T-helper 1 cell treated with Interleukin-12 subunit alpha and Interleukin-12 subunit beta and Interleukin-4 antibody, amounts not matched to agents 30 μg/mL and 1 μg/mL, for 36 hours (primary cell): ENCODE data around the gene ARPIN.
"Not testable (repeated sequence)": the region's sequence is repeated elsewhere in the genome, so short reads cannot be mapped to it uniquely, and the experiment has no call there.

ENCODE experiments used
- H3K27ac Mint-ChIP-seq: one replicate; pipeline ENCODE4 v1.8.0; 2021; ENCODE audit warnings: mild to moderate bottlenecking, mixed read lengths
- H3K27me3 Mint-ChIP-seq: one replicate; pipeline ENCODE4 v1.8.0; 2021; ENCODE audit warnings: low read depth, mixed read lengths
- H3K36me3 Mint-ChIP-seq: one replicate; pipeline ENCODE4 v1.8.0; 2021; ENCODE audit warnings: low read depth, mixed read lengths
- H3K4me1 Mint-ChIP-seq: one replicate; pipeline ENCODE4 v1.8.0; 2021; ENCODE audit warnings: low read depth, mixed read lengths
- H3K4me3 Mint-ChIP-seq: one replicate; pipeline ENCODE4 v1.8.0; 2021; ENCODE audit warnings: mild to moderate bottlenecking, moderate library complexity, mixed read lengths
- H3K9me3 Mint-ChIP-seq: one replicate; pipeline ENCODE4 v1.8.0; 2021; ENCODE audit warnings: mixed read lengths

ARPIN gene

GRCh38 chr15:89876396-89877082 is 36.2 kb downstream of the ARPIN start:
- H3K27ac Mint-ChIP-seq, result no peak overlapping the region
- H3K4me3 Mint-ChIP-seq, result no peak overlapping the region
- H3K36me3 Mint-ChIP-seq, result peaks cover 19% of the 10 kb centered on the region

GRCh38 chr15:89875741-89876140 is 37.0 kb downstream of the ARPIN start:
- Mint-ChIP-seq H3K27me3 (no peaks in the 10 kb centered on the region), H3K36me3 (peaks cover 21% of the 10 kb centered on the region), H3K4me3 (no peak overlapping the region), H3K27ac (no peak overlapping the region), H3K4me1 (peaks cover 2% of the 10 kb centered on the region), H3K9me3 (no peaks in the 10 kb centered on the region)

More at GRCh38 chr15:89876396-89877082, 36.2 kb downstream of the ARPIN start:
- Mint-ChIP-seq H3K27me3 (no peaks in the 10 kb centered on the region), H3K9me3 (no peaks in the 10 kb centered on the region), H3K4me1 (peaks cover 2% of the 10 kb centered on the region)

- H3K27ac Mint-ChIP-seq, result no peak overlapping the region
- H3K36me3 Mint-ChIP-seq, result peaks cover 27% of the 10 kb centered on the region
- no peaks in the 10 kb centered on the region for H3K9me3 Mint-ChIP-seq
- no peaks in the 10 kb centered on the region for H3K27me3 Mint-ChIP-seq
- peaks cover 2% of the 10 kb centered on the region for H3K4me1 Mint-ChIP-seq
- H3K4me3 Mint-ChIP-seq, result no peak overlapping the region
Observed at GRCh38 chr15:89874926-89875564, 37.7 kb downstream of the ARPIN start.

- Mint-ChIP-seq H3K27ac (no peak overlapping the region), H3K4me1 (peaks cover 3% of the 10 kb centered on the region), H3K9me3 (no peaks in the 10 kb centered on the region), H3K27me3 (no peaks in the 10 kb centered on the region), H3K4me3 (no peak overlapping the region), H3K36me3 (peaks cover 22% of the 10 kb centered on the region)
Observed at GRCh38 chr15:89870688-89871288, 42.0 kb downstream of the ARPIN start.

GRCh38 chr15:89870006-89870405 is 42.7 kb downstream of the ARPIN start:
- peaks cover 20% of the 10 kb centered on the region for H3K36me3 Mint-ChIP-seq
- no peaks in the 10 kb centered on the region for H3K27me3 Mint-ChIP-seq
- no peak overlapping the region for H3K27ac Mint-ChIP-seq
- peaks cover 2% of the 10 kb centered on the region for H3K4me1 Mint-ChIP-seq
- no peak overlapping the region for H3K4me3 Mint-ChIP-seq
- no peaks in the 10 kb centered on the region for H3K9me3 Mint-ChIP-seq

GRCh38 chr15:89869490-89869889 is 43.3 kb downstream of the ARPIN start:
- not testable (repeated sequence) for H3K4me3 Mint-ChIP-seq, H3K27me3 Mint-ChIP-seq, H3K9me3 Mint-ChIP-seq, H3K27ac Mint-ChIP-seq, H3K4me1 Mint-ChIP-seq
- H3K36me3 Mint-ChIP-seq, result peaks cover 19% of the 10 kb centered on the region

- Mint-ChIP-seq H3K27ac (no peak overlapping the region), H3K4me3 (no peak overlapping the region), H3K4me1 (peaks cover 7% of the 10 kb centered on the region), H3K9me3 (no peaks in the 10 kb centered on the region), H3K36me3 (peaks cover 16% of the 10 kb centered on the region), H3K27me3 (no peaks in the 10 kb centered on the region)
Observed at GRCh38 chr15:89864958-89865739, 47.6 kb downstream of the ARPIN start.

GRCh38 chr15:89863918-89864317 is 48.8 kb downstream of the ARPIN start:
- no peak overlapping the region for H3K27ac Mint-ChIP-seq
- H3K4me1 Mint-ChIP-seq, result peaks cover 6% of the 10 kb centered on the region
- H3K9me3 Mint-ChIP-seq, result no peaks in the 10 kb centered on the region
- peaks cover 13% of the 10 kb centered on the region for H3K36me3 Mint-ChIP-seq
- no peak overlapping the region for H3K4me3 Mint-ChIP-seq
- H3K27me3 Mint-ChIP-seq, result no peaks in the 10 kb centered on the region

GRCh38 chr15:89860891-89861290 is 51.9 kb downstream of the ARPIN start:
- Mint-ChIP-seq H3K4me3 (no peak overlapping the region), H3K9me3 (no peaks in the 10 kb centered on the region), H3K27me3 (no peaks in the 10 kb centered on the region), H3K4me1 (peaks cover 6% of the 10 kb centered on the region), H3K36me3 (peaks cover 13% of the 10 kb centered on the region), H3K27ac (no peak overlapping the region)

- Mint-ChIP-seq H3K36me3 (peaks cover 10% of the 10 kb centered on the region), H3K27ac (no peak overlapping the region), H3K4me3 (no peak overlapping the region), H3K9me3 (no peaks in the 10 kb centered on the region), H3K4me1 (peaks cover 6% of the 10 kb centered on the region), H3K27me3 (no peaks in the 10 kb centered on the region)
Observed at GRCh38 chr15:89860431-89860830, 52.3 kb downstream of the ARPIN start.

GRCh38 chr15:89858661-89859458 is 53.9 kb downstream of the ARPIN start:
- H3K4me3 Mint-ChIP-seq, result no peak overlapping the region
- no peaks in the 10 kb centered on the region for H3K27me3 Mint-ChIP-seq
- peaks cover 10% of the 10 kb centered on the region for H3K36me3 Mint-ChIP-seq
- H3K27ac Mint-ChIP-seq, result no peak overlapping the region
- peaks cover 6% of the 10 kb centered on the region for H3K4me1 Mint-ChIP-seq
- H3K9me3 Mint-ChIP-seq, result no peaks in the 10 kb centered on the region

- peaks cover 6% of the 10 kb centered on the region for H3K4me1 Mint-ChIP-seq
- no peak overlapping the region for H3K4me3 Mint-ChIP-seq
- H3K27me3 Mint-ChIP-seq, result no peaks in the 10 kb centered on the region
- H3K9me3 Mint-ChIP-seq, result no peaks in the 10 kb centered on the region
- no peak overlapping the region for H3K27ac Mint-ChIP-seq
- peaks cover 10% of the 10 kb centered on the region for H3K36me3 Mint-ChIP-seq
Observed at GRCh38 chr15:89857673-89858072, 55.1 kb downstream of the ARPIN start.

GRCh38 chr15:89855948-89856347 is 56.8 kb downstream of the ARPIN start:
- H3K4me3 Mint-ChIP-seq, result no peak overlapping the region
- peaks cover 11% of the 10 kb centered on the region for H3K4me1 Mint-ChIP-seq
- peaks cover 9% of the 10 kb centered on the region for H3K36me3 Mint-ChIP-seq
- no peaks in the 10 kb centered on the region for H3K27me3 Mint-ChIP-seq
- no peaks in the 10 kb centered on the region for H3K9me3 Mint-ChIP-seq
- no peak overlapping the region for H3K27ac Mint-ChIP-seq

GRCh38 chr15:89854863-89855262 is 57.9 kb downstream of the ARPIN start:
- H3K4me3 Mint-ChIP-seq, H3K27me3 Mint-ChIP-seq: not testable (repeated sequence)

More at GRCh38 chr15:89854863-89855262, 57.9 kb downstream of the ARPIN start:
- not testable (repeated sequence) for H3K9me3 Mint-ChIP-seq, H3K4me1 Mint-ChIP-seq, H3K27ac Mint-ChIP-seq, H3K36me3 Mint-ChIP-seq
